ENCODE data around the gene TXNDC2. TPM values are rescaled to one million over a fixed set of nuclear protein-coding genes. Genes with fewer than 3 reads are reported as not detected.
A peak's percentile ranks its signal among the peaks of the same experiment; 100 is the strongest.

The TXNDC2 gene
- total and polyA plus RNA-seq, 9 of the 15 experiments (the other 6 are each of a cell fraction or from before 2014, with no cell fraction given) = 1.2 to 4.9 (median 2.3) TPM

DNA sequence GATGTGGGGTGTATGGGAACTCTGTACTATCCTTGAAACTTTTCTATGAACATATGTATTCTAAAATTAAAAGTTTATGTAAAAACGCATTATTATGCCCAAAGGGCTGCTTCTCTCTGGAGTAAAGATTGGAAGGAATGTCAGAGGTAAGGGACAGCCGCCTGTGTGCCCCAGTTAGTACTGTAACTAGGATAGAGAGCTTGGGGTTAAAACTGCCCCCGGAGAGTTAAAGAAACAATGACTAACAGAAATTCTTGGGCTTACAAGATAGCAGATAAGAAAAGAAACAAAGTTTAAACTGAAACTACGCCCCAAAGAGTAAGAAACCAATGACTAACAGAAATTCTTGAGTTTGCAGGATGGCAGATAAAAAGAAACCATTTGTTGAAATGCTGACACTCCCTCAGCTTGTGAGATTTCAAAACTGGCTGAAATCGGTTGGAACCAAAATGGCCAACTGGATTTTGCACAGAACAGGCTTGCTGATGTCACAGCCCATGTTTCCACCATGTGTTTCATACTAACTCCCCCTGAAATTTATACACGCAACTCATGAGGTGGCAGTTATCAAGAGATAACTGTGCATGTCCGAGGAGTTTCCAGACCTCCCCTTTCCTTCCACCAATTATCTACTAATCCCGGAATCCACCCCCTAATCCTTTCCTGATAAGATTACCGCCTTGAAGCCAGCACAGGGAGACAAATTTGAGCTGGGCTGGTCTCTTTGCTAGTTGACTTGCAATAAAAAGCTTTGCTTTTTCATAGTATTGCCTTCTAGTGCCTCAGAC lies 8.7 kb upstream of the TXNDC2 start (continued):
- TF ChIP-seq, protein P1, sequence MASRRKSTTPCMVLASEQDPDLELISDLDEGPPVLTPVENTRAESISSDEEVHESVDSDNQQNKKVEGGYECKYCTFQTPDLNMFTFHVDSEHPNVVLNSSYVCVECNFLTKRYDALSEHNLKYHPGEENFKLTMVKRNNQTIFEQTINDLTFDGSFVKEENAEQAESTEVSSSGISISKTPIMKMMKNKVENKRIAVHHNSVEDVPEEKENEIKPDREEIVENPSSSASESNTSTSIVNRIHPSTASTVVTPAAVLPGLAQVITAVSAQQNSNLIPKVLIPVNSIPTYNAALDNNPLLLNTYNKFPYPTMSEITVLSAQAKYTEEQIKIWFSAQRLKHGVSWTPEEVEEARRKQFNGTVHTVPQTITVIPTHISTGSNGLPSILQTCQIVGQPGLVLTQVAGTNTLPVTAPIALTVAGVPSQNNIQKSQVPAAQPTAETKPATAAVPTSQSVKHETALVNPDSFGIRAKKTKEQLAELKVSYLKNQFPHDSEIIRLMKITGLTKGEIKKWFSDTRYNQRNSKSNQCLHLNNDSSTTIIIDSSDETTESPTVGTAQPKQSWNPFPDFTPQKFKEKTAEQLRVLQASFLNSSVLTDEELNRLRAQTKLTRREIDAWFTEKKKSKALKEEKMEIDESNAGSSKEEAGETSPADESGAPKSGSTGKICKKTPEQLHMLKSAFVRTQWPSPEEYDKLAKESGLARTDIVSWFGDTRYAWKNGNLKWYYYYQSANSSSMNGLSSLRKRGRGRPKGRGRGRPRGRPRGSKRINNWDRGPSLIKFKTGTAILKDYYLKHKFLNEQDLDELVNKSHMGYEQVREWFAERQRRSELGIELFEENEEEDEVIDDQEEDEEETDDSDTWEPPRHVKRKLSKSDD (conservative IDR thresholded peaks at IDR 0.05; ENCODE audit: low read length) = no peak
- TF ChIP-seq ARHGAP35 (IDR thresholded peaks at IDR 0.05; ENCODE audit: partially characterized antibody) (no peak), SP1 (CRISPR knock-in tag; IDR thresholded peaks at IDR 0.05) (peak; percentile 75), ZNF668 (CRISPR knock-in tag; IDR thresholded peaks at IDR 0.05) (no peak), CBX1 (IDR thresholded peaks at IDR 0.05; ENCODE audit: low read depth) (no peak), ZNF121 (CRISPR knock-in tag; conservative IDR thresholded peaks at IDR 0.05) (no peak), PHF8 (IDR thresholded peaks at IDR 0.05; ENCODE audit: borderline replicate concordance, low read length) (peak; percentile 31; the same call in 1 of the 2 replicates), TCF7 (IDR thresholded peaks at IDR 0.05; ENCODE audit: borderline replicate concordance) (no peak), RFX5 (IDR thresholded peaks at IDR 0.05; ENCODE audit: low read depth, low read length) (peak; percentile 49; the same call in 1 of the 2 replicates), CBX3 (IDR thresholded peaks at IDR 0.05; ENCODE audit: borderline replicate concordance in 1 of 2, low read length in 2 of 2) (peak in 1 of 2 experiments; percentile 91; a peak in 2 of 3 replicates), LCOR (CRISPR knock-in tag; IDR thresholded peaks at IDR 0.05) (peak; percentile 91), RBM25 (IDR thresholded peaks at IDR 0.05; ENCODE audit: low read depth, low read length, severe bottlenecking) (peak; percentile 14)
- TF ChIP-seq, protein P2, sequence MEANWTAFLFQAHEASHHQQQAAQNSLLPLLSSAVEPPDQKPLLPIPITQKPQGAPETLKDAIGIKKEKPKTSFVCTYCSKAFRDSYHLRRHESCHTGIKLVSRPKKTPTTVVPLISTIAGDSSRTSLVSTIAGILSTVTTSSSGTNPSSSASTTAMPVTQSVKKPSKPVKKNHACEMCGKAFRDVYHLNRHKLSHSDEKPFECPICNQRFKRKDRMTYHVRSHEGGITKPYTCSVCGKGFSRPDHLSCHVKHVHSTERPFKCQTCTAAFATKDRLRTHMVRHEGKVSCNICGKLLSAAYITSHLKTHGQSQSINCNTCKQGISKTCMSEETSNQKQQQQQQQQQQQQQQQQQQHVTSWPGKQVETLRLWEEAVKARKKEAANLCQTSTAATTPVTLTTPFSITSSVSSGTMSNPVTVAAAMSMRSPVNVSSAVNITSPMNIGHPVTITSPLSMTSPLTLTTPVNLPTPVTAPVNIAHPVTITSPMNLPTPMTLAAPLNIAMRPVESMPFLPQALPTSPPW (CRISPR knock-in tag; IDR thresholded peaks at IDR 0.05) = no peak
- TF ChIP-seq, protein P3, sequence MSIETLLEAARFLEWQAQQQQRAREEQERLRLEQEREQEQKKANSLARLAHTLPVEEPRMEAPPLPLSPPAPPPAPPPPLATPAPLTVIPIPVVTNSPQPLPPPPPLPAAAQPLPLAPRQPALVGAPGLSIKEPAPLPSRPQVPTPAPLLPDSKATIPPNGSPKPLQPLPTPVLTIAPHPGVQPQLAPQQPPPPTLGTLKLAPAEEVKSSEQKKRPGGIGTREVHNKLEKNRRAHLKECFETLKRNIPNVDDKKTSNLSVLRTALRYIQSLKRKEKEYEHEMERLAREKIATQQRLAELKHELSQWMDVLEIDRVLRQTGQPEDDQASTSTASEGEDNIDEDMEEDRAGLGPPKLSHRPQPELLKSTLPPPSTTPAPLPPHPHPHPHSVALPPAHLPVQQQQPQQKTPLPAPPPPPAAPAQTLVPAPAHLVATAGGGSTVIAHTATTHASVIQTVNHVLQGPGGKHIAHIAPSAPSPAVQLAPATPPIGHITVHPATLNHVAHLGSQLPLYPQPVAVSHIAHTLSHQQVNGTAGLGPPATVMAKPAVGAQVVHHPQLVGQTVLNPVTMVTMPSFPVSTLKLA (conservative IDR thresholded peaks at IDR 0.05) = no peak
- TF ChIP-seq, protein P4, sequence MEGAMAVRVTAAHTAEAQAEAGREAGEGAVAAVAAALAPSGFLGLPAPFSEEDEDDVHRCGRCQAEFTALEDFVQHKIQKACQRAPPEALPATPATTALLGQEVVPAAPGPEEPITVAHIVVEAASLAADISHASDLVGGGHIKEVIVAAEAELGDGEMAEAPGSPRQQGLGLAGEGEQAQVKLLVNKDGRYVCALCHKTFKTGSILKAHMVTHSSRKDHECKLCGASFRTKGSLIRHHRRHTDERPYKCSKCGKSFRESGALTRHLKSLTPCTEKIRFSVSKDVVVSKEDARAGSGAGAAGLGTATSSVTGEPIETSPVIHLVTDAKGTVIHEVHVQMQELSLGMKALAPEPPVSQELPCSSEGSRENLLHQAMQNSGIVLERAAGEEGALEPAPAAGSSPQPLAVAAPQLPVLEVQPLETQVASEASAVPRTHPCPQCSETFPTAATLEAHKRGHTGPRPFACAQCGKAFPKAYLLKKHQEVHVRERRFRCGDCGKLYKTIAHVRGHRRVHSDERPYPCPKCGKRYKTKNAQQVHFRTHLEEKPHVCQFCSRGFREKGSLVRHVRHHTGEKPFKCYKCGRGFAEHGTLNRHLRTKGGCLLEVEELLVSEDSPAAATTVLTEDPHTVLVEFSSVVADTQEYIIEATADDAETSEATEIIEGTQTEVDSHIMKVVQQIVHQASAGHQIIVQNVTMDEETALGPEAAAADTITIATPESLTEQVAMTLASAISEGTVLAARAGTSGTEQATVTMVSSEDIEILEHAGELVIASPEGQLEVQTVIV (CRISPR knock-in tag; IDR thresholded peaks at IDR 0.05; ENCODE audit: borderline replicate concordance) = peak; percentile 27; the same call in 1 of the 2 replicates
- TF ChIP-seq, protein P5, sequence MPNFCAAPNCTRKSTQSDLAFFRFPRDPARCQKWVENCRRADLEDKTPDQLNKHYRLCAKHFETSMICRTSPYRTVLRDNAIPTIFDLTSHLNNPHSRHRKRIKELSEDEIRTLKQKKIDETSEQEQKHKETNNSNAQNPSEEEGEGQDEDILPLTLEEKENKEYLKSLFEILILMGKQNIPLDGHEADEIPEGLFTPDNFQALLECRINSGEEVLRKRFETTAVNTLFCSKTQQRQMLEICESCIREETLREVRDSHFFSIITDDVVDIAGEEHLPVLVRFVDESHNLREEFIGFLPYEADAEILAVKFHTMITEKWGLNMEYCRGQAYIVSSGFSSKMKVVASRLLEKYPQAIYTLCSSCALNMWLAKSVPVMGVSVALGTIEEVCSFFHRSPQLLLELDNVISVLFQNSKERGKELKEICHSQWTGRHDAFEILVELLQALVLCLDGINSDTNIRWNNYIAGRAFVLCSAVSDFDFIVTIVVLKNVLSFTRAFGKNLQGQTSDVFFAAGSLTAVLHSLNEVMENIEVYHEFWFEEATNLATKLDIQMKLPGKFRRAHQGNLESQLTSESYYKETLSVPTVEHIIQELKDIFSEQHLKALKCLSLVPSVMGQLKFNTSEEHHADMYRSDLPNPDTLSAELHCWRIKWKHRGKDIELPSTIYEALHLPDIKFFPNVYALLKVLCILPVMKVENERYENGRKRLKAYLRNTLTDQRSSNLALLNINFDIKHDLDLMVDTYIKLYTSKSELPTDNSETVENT (CRISPR knock-in tag; IDR thresholded peaks at IDR 0.05) = no peak

All from K562 (cell line).